ENCODE measurements around the gene AURKB. TPM values are rescaled to one million over a fixed set of nuclear protein-coding genes. Genes with fewer than 3 reads are reported as not detected.
"Not testable (repeated sequence)": the region's sequence is repeated elsewhere in the genome, so short reads cannot be mapped to it uniquely, and the experiment has no call there.

Gene AURKB
- total RNA-seq, 1 donor from 2014 or later = 108 TPM

- Mint-ChIP-seq H3K9me3 (no peaks in the 10 kb centered on the region), H3K4me1 (ENCODE audit: unreplicated experiment) (peaks cover 25% of the 10 kb centered on the region), H3K27me3 (peaks cover 6% of the 10 kb centered on the region), H3K36me3 (no peaks in the 10 kb centered on the region), H3K27ac (peak overlapping the region; percentile 95), H3K4me3 (peak overlapping the region; percentile 94)
- no peak for DNase-seq (ENCODE audit: extremely low spot score, unreplicated experiment)
- no peak for TF ChIP-seq CTCF (conservative IDR thresholded peaks at IDR 0.05)
Measured at GRCh38 chr17:8176998-8177731, 33.2 kb downstream of the AURKB start.

GRCh38 chr17:8176197-8176940, 34.0 kb downstream of the AURKB start, which contains the start of gene TMEM107:
Gene TMEM107 (minus strand): TSS chr17:8176380. CDS start chr17:8176286, 94 bp downstream.
- peak; percentile 90 for DNase-seq (ENCODE audit: extremely low spot score, unreplicated experiment)
- Mint-ChIP-seq H3K9me3 (no peaks in the 10 kb centered on the region), H3K4me1 (ENCODE audit: unreplicated experiment) (peaks cover 25% of the 10 kb centered on the region), H3K36me3 (no peaks in the 10 kb centered on the region), H3K27me3 (peaks cover 4% of the 10 kb centered on the region), H3K27ac (peak within 1 kb of the TSS; percentile 95), H3K4me3 (peak within 1 kb of the TSS; percentile 94)
- no peak for TF ChIP-seq CTCF (conservative IDR thresholded peaks at IDR 0.05)

GRCh38 chr17:8175795-8176196, 34.6 kb downstream of the AURKB start:
- H3K27me3 Mint-ChIP-seq = peaks cover 4% of the 10 kb centered on the region
- peaks cover 25% of the 10 kb centered on the region for H3K4me1 Mint-ChIP-seq (ENCODE audit: unreplicated experiment)
- no peak for TF ChIP-seq CTCF (conservative IDR thresholded peaks at IDR 0.05)
- H3K36me3 Mint-ChIP-seq = no peaks in the 10 kb centered on the region
- no peaks in the 10 kb centered on the region for H3K9me3 Mint-ChIP-seq
- peak overlapping the region; percentile 94 for H3K4me3 Mint-ChIP-seq
- no peak for DNase-seq (ENCODE audit: extremely low spot score, unreplicated experiment)
- H3K27ac Mint-ChIP-seq = peak overlapping the region; percentile 95

GRCh38 chr17:8173871-8174322, 36.5 kb downstream of the AURKB start:
- Mint-ChIP-seq H3K9me3 (no peaks in the 10 kb centered on the region), H3K27ac (peak overlapping the region; percentile 100), H3K4me3 (peak overlapping the region; percentile 94), H3K36me3 (no peaks in the 10 kb centered on the region), H3K4me1 (ENCODE audit: unreplicated experiment) (peaks cover 25% of the 10 kb centered on the region), H3K27me3 (peaks cover 4% of the 10 kb centered on the region)
- DNase-seq (ENCODE audit: extremely low spot score, unreplicated experiment) = no peak
- no peak for TF ChIP-seq CTCF (conservative IDR thresholded peaks at IDR 0.05)

GRCh38 chr17:8173056-8173870, 37.1 kb downstream of the AURKB start:
- Mint-ChIP-seq H3K36me3 (no peaks in the 10 kb centered on the region), H3K9me3 (no peaks in the 10 kb centered on the region), H3K4me1 (ENCODE audit: unreplicated experiment) (peaks cover 25% of the 10 kb centered on the region), H3K4me3 (peak overlapping the region; percentile 94), H3K27me3 (peaks cover 4% of the 10 kb centered on the region), H3K27ac (peak overlapping the region; percentile 100)
- DNase-seq (ENCODE audit: extremely low spot score, unreplicated experiment) = no peak
- TF ChIP-seq CTCF (conservative IDR thresholded peaks at IDR 0.05) = no peak

GRCh38 chr17:8170186-8170585, 40.2 kb downstream of the AURKB start:
- H3K4me1 Mint-ChIP-seq (ENCODE audit: unreplicated experiment); H3K9me3 Mint-ChIP-seq; H3K27me3 Mint-ChIP-seq; H3K4me3 Mint-ChIP-seq; H3K36me3 Mint-ChIP-seq; DNase-seq (ENCODE audit: extremely low spot score, unreplicated experiment); H3K27ac Mint-ChIP-seq: not testable (repeated sequence)
